Pancreas (tissue), 10 donors: Measurements from ENCODE around the gene DGKG. TPM values are rescaled to one million over a fixed set of nuclear protein-coding genes. Genes with fewer than 3 reads are reported as not detected.

Source experiments
- ATAC-seq, 4 donors: fragments of 200-7000 bp; cut with Tn5 transposase; one replicate each; pipeline versions ENCODE4 v1.8.0 to v1.9.1; 2020; ENCODE audit warnings: mild to moderate bottlenecking in 4 of 4, moderate library complexity in 4 of 4
- DNase-seq, 6 donors: peaks; one replicate each; pipeline ENCODE4 v3.0.0-alpha.2; 2020
- FAIRE-seq: peaks from 2 replicates; lab custom pipeline; 2012; peaks lifted over from hg19 to GRCh38; lab: Jason Lieb, UNC
- H3K27ac ChIP-seq, 4 donors: fragments of 200-600 bp; sonication (generic); 1 replicate in 3 of 4; 2 replicates in 1 of 4; pipeline versions ENCODE4 v1.5.0 to v1.8.0; 2020
- H3K27me3 ChIP-seq, 4 donors: fragments of 200-600 bp; one replicate each; pipeline ENCODE4 v1.8.0; 2021
- H3K36me3 ChIP-seq, 3 donors: fragments of 200-600 bp; sonication (generic) in 1 of 3; one replicate each; pipeline versions ENCODE4 v1.5.0 to v1.8.0; 2020 to 2021
- H3K4me1 ChIP-seq, 3 donors: fragments of 200-600 bp; one replicate each; pipeline ENCODE4 v1.8.0; 2021
- H3K4me3 ChIP-seq, 4 donors: fragments of 200-600 bp; sonication (generic) in 2 of 4; one replicate each; pipeline versions ENCODE4 v1.5.0 to v1.8.0; 2020 to 2021
- H3K9me3 ChIP-seq, 4 donors: fragments of 200-600 bp; one replicate each; pipeline ENCODE4 v1.8.0; 2021
- WGBS, 2 donors: extraction: QIAGEN DNeasy Blood & Tissue Kit; methylation state at CpG; one replicate each; pipeline ENCODE4 v1.1.7; 2013; 5-methylcytosine and 5-hydroxymethylcytosine counted together
- intact Hi-C, 3 donors: fragments of 100-400 bp; cut with DNase I; formaldehyde crosslinking; loops; one replicate each; pipeline versions ENCODE4 v1.11.1 to v1.14.2; 2022
- polyA plus RNA-seq, 2 donors: library from polyadenylated mRNA; stranded (reverse); fragments of 200-250 nt; gene quantifications; one replicate each; pipeline ENCODE4 v1.2.3, GENCODE V29; 2013
- total RNA-seq, 6 donors: library from RNA; stranded (reverse); fragmentation: NEBNext Ultra II Directional in 4 of 6; extraction: Animal tissue kit (Norgen Biotek cat#: 25700) in 4 of 6; gene quantifications; one replicate each; pipeline versions ENCODE4 v1.2.1 to v1.2.4, GENCODE V29; 2021 to 2023
- TF ChIP-seq, protein P1 (sequence below), 4 donors: fragments of 200-600 bp; sonication (generic) in 3 of 4; IDR thresholded peaks; one replicate each; pipeline versions ENCODE4 v1.5.0 to v1.8.0; 2021; ENCODE audit warnings: antibody characterized with exemption in 4 of 4
- donor health status: healthy with polysubstance abuse.
- donor health status: DM: no; HTN: no; CAD: no; lungs with moderate emphysema.
- donor health status: DM: no; HTN: no; CAD: no.
- donor health status: control.
- donor health status: control.
- donor health status: Bipolar disorder and iron deficiency.
- donor health status: DM: yes; HTN: yes; CAD: no.
- donor health status: DM: no; HTN: no; CAD: no.
- donor health status: DM: no; HTN: no; CAD: no.
- donor health status: DM: yes; HTN: yes; CAD: no.

Gene DGKG
- 1 to 10 TPM in 1 of 6 donors, under 1 TPM in 5; 0.16 to 2.0 (median 0.88) TPM for total RNA-seq
- polyA plus RNA-seq = 1 to 10 TPM in 1 of 2 donors, under 1 TPM in 1; 0.65 to 1.6 TPM

DNA sequence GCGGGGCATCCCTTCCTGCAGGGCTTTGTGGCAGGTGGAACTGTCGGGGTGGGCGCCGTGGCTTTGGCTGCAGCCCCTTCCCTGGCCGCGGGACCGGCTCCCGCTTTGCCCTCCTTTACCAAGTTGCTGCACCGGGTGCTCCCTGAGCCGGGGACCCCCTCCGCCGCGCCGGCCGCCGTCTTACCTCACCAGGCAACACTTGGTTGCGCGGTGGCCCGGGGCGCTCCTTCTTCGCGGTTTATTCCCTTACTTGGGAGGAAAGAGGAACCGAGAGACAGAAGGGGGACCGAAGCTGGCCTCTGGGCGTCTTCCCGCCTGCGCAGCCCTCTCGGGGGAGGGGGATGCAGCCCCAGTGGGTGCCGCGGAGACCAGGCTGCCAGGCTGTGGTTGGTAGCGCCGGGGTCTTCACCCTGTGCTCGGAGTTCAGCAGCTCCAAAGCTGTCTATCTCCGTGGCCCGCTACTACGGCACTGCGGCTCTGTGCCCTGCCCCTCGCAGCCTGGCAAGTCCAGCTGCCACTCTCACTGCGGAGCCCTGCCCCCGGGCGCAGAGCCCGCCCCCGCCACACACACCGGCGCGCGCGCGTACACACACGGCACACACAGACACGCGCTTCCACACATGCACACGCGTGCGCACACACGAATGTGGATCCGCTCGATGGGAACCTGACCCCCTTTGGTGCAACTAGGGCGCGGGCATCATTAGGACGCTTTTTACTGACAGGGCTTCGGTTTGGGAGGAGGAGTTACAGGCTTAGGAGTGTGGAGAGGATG is at the start of gene DGKG:
Gene DGKG, minus strand, starts transcription at position 473 of the 775 bp plus-strand sequence. CDS start 41,775 bp downstream, outside the sequence.
- peak; percentile 36 to 81 (median 54) for DNase-seq
- intact Hi-C loops = no loop called here
- H3K4me1 ChIP-seq = peaks cover 0 to 7% (median 3%) of the 10 kb centered on the region in 3 donors
- no peaks in the 10 kb centered on the region for H3K27me3 ChIP-seq
- TF ChIP-seq, protein P1, sequence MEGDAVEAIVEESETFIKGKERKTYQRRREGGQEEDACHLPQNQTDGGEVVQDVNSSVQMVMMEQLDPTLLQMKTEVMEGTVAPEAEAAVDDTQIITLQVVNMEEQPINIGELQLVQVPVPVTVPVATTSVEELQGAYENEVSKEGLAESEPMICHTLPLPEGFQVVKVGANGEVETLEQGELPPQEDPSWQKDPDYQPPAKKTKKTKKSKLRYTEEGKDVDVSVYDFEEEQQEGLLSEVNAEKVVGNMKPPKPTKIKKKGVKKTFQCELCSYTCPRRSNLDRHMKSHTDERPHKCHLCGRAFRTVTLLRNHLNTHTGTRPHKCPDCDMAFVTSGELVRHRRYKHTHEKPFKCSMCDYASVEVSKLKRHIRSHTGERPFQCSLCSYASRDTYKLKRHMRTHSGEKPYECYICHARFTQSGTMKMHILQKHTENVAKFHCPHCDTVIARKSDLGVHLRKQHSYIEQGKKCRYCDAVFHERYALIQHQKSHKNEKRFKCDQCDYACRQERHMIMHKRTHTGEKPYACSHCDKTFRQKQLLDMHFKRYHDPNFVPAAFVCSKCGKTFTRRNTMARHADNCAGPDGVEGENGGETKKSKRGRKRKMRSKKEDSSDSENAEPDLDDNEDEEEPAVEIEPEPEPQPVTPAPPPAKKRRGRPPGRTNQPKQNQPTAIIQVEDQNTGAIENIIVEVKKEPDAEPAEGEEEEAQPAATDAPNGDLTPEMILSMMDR (IDR thresholded peaks at IDR 0.05) = no peak
- ATAC-seq = peak; percentile 92 to 97 (median 94)
- no peaks in the 10 kb centered on the region for H3K9me3 ChIP-seq
- no peak for FAIRE-seq
- 0 to 1% methylated on average over 56 to 62 of the region's 62 CpGs for WGBS, 2 donors
- no peak within 1 kb of the TSS for H3K27ac ChIP-seq
- H3K4me3 ChIP-seq = peak within 1 kb of the TSS; percentile 14 to 54 (median 39)
- H3K36me3 ChIP-seq = no peaks in the 10 kb centered on the region

DNA sequence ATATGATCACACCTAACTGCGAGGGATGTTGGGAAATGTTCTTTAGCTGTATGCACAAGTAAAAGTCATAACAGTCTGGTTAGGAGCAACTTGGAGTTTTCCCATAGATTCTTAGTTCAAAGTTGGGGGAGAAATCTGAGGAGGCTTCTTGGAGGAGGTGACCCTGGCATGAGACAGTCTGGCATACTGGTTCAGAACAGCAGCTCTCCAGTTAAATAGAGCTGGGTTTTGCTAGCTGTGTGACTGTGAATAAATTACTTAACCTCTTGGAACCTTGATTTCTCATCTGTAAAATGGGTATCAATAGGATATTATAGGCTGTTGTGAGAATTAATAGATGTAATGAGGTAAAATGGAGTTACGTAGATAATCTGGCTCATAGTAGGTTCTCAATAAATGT is 49.1 kb upstream of the DGKG start:
- Histone ChIP-seq H3K9me3 (no peaks in the 10 kb centered on the region), H3K27me3 (no peaks in the 10 kb centered on the region), H3K4me3 (no peak overlapping the region), H3K27ac (no peak overlapping the region), H3K36me3 (no peaks in the 10 kb centered on the region), H3K4me1 (peaks cover 8 to 22% (median 13%) of the 10 kb centered on the region in 3 donors)
- FAIRE-seq (no peak), DNase-seq (no peak), ATAC-seq (no peak)
- WGBS, 2 donors = 96 to 97% methylated on average over 2 of the region's 2 CpGs
- TF ChIP-seq, protein P1 (IDR thresholded peaks at IDR 0.05) = no peak
- intact Hi-C loops = no loop called here

DNA sequence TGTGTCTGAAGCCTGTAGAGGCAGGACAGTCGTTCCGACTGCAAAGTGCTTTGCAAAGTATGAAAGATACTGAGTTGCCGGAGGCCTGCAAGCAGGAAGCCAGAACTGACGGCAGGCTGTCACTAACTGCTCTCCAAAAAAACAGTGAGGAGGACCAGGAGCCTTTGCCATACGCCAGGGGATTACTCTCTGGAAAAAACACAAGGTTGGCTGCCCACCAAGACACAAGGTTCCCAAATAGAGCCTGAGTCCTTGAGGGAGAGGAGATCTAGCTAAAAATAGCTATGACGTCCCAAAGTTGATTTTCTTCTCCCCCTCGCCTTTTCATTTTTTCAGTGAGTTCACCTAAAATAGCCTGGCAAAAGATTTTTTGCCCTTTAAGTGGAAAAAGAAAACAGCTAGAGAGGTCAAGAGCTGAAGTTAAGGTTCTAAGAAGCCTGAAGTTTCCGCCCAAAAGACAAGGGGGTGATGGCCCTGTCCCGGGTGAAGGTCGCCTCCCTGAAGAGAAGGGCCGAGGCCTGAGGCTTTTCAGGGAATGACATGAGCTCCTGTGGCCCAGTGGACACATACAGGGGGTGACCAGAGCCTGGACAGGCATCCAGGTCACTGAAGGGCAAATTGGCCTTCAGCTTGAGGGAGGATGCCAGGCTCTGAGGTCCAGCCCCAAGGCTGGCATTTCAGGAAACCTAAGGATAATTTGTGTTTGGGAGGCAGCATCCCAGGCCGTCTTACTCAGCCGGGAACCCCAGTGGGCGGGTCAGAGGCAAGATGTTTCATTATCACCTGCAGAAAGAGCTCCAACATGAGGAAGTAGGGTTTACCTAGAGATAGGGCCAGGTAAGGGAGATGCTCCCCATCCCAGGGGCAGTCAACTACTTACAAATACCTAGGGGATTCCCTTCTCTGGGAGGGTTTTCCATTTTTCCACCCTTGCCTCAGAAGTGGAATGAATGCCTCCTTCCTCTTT is 44.9 kb upstream of the DGKG start:
- no peak for FAIRE-seq
- no peak overlapping the region for H3K4me3 ChIP-seq

DNA sequence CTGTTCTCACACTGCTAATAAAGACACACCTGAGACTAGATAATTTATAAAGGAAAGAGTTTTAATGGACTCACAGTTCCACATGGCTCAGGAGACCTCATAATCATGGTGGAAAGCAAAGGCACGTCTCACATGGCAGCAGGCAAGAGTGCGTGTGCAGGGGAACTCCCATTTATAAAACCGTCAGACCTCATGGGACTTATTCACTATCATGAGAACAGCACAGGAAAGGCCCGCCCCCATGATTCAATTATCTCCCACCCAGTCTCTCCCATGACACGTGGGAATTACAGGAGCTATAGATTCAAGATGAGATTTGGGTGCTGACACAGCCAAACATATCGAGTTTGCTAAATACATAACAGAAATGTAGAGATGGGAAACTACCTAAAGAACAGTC is 39.5 kb upstream of the DGKG start:
- Histone ChIP-seq H3K4me1 (no peaks in the 10 kb centered on the region), H3K27me3 (no peaks in the 10 kb centered on the region), H3K27ac (no peak overlapping the region), H3K4me3 (no peak overlapping the region), H3K9me3 (no peaks in the 10 kb centered on the region), H3K36me3 (no peaks in the 10 kb centered on the region)
- DNase-seq (no peak), ATAC-seq (no peak), FAIRE-seq (no peak)
- TF ChIP-seq, protein P1 (IDR thresholded peaks at IDR 0.05) = no peak
- WGBS, 2 donors = 77 to 85% methylated on average over 6 of the region's 6 CpGs
- intact Hi-C loops = no loop called here

More for the DNA sequence above, 44.9 kb upstream of the DGKG start:
- intact Hi-C loops = no loop called here
- DNase-seq (peak in 3 of 6 donors; percentile 17 to 25 (median 22)), ATAC-seq (peak in 3 of 4 donors; percentile 38 to 67 (median 63))
- TF ChIP-seq, protein P1 (IDR thresholded peaks at IDR 0.05) = no peak
- peaks cover 0 to 4% (median 0%) of the 10 kb centered on the region in 3 donors for H3K4me1 ChIP-seq
- H3K9me3 ChIP-seq = no peaks in the 10 kb centered on the region
- WGBS, 2 donors = 46 to 52% methylated on average over 14 of the region's 14 CpGs
- no peaks in the 10 kb centered on the region for H3K36me3 ChIP-seq
- no peak overlapping the region for H3K27ac ChIP-seq
- H3K27me3 ChIP-seq = no peaks in the 10 kb centered on the region
